OCI-LY7 (cell line): ENCODE data around the gene LEO1.

Experiments used
- EZH2phosphoT487 ChIP-seq: fragments of 200-600 bp; sonication (generic); IDR thresholded peaks from 2 replicates; pipeline ENCODE4 v1.6.1; 2018; ENCODE audit warnings: low read depth, borderline replicate concordance, mild to moderate bottlenecking, mixed run types, antibody characterized with exemption, low read length, moderate library complexity, mixed read lengths
- TF ChIP-seq, protein P1 (sequence below): fragments of 200-600 bp; sonication (generic); conservative IDR thresholded peaks from 2 replicates; pipeline ENCODE4 v1.5.1; 2014; ENCODE audit warnings: mild to moderate bottlenecking, antibody characterized with exemption, low read length, moderate library complexity, mixed read lengths

DNA sequence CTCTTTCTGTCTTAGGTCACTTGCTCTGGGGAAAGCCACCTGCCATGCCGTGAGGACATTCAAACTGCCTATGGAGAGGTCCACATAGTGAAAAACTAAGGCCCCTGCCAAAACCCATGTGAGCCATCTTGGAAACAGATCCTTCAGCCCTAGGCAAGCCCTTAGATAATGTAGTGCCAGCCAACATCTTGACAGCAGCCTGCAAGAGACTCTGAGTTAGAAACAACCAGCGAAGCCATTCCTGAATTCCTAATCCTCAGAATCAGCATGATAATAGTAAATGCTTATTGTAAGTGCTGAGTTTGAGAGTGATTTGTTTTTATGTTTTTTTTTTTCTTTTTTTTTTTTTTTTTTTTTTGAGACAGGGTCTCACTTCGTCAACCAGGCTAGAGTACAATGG is 40.6 kb downstream of the LEO1 start:
- TF ChIP-seq, protein P1, sequence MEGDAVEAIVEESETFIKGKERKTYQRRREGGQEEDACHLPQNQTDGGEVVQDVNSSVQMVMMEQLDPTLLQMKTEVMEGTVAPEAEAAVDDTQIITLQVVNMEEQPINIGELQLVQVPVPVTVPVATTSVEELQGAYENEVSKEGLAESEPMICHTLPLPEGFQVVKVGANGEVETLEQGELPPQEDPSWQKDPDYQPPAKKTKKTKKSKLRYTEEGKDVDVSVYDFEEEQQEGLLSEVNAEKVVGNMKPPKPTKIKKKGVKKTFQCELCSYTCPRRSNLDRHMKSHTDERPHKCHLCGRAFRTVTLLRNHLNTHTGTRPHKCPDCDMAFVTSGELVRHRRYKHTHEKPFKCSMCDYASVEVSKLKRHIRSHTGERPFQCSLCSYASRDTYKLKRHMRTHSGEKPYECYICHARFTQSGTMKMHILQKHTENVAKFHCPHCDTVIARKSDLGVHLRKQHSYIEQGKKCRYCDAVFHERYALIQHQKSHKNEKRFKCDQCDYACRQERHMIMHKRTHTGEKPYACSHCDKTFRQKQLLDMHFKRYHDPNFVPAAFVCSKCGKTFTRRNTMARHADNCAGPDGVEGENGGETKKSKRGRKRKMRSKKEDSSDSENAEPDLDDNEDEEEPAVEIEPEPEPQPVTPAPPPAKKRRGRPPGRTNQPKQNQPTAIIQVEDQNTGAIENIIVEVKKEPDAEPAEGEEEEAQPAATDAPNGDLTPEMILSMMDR: no peak
- no peak for TF ChIP-seq EZH2phosphoT487
